UCSD-AML1 (cell line): Measurements from ENCODE around the gene TTLL11.
A peak's percentile ranks its signal among the peaks of the same experiment; 100 is the strongest.
"Not testable (repeated sequence)": the region's sequence is repeated elsewhere in the genome, so short reads cannot be mapped to it uniquely, and the experiment has no call there.

ENCODE experiments used
- DNase-seq: peaks from one replicate; lab custom pipeline; 2025; ENCODE audit not compliant: unreplicated experiment; lab: John Stamatoyannopoulos, UW

Gene TTLL11

GRCh38 chr9:122007837-122008236, 85.3 kb downstream of the TTLL11 start:
- no peak for DNase-seq

GRCh38 chr9:122005597-122005996, 87.5 kb downstream of the TTLL11 start:
- no peak for DNase-seq

- DNase-seq, result no peak
Measured at GRCh38 chr9:122004589-122004988, 88.5 kb downstream of the TTLL11 start.

GRCh38 chr9:122001491-122002201, 91.5 kb downstream of the TTLL11 start:
- DNase-seq, result no peak

- DNase-seq, result not testable (repeated sequence)
Measured at GRCh38 chr9:122000526-122000925, 92.6 kb downstream of the TTLL11 start.

GRCh38 chr9:121999556-121999955, 93.6 kb downstream of the TTLL11 start:
- no peak for DNase-seq

GRCh38 chr9:121998513-121999049, 94.5 kb downstream of the TTLL11 start:
- DNase-seq, result no peak

DNA sequence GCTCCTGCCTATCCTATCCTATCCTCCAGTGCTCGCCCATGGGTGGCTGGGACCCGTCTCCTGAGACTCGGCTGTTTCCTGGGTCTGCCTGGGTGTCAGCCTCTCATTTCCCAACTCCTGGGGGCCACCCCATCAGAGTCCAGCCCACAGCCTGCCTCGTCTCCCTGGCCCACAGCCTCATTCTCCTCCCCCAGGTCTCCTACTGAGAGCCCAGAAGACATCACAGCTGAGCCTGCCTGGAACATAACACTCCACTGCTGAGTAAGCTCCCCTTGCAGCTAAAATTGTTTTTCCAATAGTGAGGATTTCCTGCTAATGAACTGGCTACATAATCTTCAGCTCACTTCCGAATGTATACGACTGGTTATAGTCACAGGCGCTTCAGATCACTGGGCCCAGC, 95.3 kb downstream of the TTLL11 start:
- no peak for DNase-seq

DNA sequence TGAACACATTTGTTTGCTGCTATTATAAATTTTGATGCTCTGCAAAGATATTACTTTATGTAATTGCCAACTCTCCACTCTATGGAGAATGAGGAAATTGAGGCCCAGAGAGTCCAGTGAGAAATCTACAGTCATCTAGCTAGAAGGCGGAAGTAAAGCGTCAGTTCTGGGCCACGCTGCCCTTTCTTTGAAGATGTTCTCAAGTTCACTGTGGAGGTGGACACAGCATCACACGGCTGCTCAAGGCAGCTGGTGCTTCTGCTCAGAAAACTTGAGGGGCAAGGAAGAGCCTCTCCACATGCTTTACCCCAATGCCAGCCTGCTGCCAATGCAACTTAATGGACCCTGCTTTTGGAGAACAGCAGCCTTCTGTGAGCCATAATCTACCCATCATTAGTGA, 96.3 kb downstream of the TTLL11 start:
- DNase-seq, result no peak

DNA sequence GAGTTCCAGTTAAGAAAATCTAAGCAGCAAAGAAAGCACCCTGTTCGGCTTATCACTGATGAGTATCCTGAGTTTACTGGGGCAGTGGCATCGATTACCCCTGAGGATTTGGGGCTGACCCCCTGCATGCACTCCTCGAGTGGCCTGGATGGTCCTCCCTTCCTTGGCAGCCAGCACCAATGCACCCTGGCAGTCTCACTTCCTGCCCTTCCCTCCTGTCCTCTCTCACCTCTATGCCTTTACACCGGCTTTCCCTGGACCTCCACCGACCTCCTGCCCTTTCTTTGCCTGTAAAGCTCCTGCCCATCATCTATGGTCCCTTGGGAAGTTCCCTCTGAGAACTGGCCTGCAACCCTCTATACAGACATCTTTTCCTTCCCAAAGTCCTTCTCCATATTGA, 97.1 kb downstream of the TTLL11 start:
- no peak for DNase-seq

DNA sequence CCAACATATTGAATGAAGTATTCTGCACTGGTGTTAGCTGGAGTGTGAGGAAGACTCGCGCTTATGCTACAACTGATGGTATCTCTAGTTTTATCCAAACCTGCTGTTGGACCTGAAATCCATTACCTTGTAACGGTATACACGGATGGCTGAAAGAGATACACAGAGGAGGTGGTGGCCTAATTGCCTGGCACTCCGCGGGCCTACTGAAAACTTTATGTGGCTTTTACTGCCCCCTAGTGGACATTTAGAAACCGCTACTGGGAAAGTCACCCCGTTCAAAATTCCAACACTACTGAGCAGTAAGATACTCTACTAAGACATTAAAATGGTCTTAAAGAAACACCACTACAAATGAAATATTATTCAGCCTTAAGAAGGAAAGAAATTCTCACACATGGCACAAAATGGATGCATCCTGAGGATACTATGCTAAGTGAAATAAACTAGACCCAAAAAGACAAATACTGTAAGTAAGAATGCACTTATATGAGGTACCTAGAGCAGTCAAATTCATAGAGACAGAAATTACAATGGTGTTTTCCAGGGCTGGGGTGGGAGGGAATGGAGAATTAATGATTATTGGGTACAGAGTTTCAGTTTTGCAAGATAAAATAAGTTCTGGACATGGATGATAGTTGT, 100.4 kb downstream of the TTLL11 start:
- DNase-seq, result peak; percentile 25

DNA sequence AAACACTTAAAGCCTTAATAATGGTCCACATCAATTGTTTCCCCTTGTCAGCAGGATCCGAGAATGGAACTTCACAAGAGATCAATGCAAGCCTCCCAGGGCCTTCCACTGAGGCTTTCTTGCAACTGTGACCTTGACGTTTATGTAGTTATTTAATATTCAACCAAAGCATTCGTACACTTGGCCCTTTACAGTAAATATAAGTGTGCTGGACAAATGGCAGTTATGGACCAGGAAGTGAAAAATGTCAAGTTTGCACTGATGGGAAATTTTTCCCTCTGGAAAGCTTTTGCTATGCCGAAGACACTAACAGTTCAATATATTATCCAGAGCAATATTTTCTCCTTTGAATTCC, 101.8 kb downstream of the TTLL11 start:
- DNase-seq, result no peak

DNA sequence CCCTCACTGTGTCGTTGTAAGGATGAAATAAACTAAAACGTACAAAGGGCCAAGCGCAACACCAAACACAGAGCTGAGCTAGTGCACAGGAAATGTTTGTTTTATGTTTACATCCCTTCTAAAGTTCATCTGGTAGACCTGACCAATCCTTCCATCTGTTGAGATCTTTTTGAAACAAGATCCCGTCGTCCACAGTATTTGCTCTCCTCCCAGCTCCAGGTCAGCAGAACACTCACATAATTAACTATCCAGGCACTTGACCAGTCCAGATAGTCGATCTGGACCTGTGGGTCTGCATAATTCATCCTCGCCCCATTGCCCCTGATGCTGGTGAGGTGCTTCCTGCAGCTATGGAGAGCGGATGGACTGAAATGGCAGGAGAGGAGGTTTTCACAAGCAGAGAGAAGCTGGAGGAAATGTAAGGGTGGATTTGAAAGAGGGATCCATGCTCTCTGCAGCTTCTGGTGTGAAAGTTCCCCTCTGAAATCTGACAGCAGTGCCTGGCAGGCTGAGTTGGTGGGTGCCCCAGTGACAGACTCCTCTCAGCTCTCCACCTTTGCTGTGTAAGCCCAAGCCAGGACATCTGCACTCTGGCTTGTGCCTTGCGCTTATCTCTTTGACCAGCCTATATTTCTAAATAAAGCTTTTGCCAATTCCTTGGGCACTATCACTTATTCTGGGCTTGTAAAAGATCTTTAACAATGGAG, 102.4 kb downstream of the TTLL11 start:
- no peak for DNase-seq

GRCh38 chr9:121989010-121989409, 104.1 kb downstream of the TTLL11 start:
- DNase-seq, result no peak

DNA sequence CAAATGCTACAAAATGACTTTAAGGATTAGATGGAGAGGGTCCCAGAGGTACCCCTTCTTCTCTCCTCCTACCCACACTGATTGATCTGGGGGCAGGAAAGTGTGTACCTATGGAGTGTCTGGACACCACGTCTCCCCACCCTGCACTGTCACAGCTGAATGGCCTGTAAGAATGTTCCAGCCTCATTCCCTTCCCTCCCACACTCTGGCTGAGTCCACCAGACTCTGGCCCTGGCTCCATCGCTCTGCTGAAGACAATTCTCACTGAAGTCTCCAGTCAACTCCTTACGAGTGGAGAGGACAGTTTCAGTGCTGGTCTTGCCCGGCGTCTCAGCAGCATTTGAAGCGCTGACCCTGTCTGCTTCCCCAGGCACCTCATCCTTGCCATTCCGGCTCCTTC, 105.8 kb downstream of the TTLL11 start:
- no peak for DNase-seq

DNA sequence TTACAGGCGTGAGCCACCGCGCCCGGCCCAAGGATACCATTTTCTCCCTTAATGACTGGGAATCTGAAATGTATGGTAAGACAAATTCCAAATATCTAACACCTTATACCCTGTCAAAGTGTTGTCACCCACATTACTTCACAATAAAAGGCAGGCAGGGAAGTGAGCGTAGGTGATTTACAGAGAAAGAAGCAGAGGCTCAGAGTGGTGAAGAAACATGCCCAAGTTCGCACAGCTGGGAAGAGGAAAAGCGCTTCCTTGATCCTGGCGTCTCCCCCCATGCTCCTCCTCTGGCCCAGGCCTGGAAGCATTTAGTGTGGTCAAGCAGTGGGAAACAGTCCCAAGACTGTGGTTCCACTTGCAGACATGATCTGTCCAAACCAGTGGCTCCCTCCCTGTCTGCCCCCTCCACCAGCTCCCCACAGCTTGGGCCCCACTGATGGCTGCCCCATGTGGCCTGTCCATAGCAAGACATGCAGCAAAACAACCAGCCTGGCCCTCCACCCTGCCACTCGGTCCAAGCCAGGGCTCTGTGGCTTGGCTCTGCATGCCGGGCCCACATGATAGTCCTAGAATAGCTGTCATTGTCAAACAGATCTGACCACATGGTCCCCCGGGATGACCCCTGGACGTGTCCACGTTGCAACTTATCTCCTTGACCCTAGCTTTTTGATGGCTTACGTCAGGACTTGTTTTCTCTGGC, 107.2 kb downstream of the TTLL11 start:
- no peak for DNase-seq

- no peak for DNase-seq
Measured at GRCh38 chr9:121984726-121985402, 108.2 kb downstream of the TTLL11 start.

GRCh38 chr9:121983736-121984135, 109.4 kb downstream of the TTLL11 start:
- no peak for DNase-seq

DNA sequence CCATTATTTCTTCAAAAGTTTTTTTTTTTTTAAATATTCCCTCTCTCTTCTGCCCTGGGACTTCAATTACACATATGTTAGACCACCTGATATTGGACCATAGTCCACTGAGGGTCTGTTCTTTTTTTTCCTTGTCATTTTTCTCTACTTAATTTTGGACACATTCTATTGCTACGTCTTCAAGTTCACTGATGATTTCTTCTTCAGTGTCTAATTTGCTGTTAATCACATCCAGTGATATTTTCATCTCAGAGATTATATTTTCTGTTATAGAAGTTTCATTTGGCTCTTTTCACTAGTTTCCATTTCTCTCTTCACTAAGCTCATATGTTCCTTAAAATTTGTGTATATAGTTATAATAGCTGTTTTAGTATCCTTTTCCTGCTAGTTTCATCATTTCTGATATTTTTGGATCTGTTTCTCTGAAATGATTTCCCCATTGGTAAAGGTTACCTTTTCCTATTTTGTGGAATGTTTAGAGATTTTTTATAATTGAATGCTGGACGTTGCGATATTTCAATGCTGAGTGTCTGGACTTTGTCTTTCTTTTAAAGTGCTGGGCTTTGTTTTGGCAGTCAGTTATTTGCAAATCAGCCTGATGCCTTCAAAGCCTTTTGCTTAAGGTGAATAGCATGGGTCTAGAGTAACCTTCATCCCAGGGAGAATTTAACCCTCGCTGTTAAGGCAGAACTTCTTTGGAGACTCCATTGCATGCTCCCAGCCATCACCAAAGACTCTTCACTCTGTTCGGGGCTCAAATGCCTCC, 111.8 kb downstream of the TTLL11 start:
- DNase-seq, result no peak

DNA sequence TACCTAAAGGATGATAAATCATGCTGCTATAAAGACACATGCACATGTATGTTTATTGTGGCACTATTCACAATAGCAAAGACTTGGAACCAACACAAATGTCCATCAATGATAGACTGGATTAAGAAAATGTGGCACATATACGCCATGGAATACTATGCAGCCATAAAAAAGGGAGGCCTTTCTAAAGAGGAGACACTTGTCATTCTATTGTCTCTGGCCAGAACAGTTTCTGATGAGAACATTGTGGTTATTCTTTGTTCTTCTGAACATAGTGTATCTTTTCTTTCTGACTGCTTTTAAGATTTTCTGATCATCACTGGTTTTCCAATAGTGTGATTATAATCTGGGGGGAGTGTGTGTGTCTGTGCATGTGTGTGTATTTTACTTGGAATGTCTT, 112.4 kb downstream of the TTLL11 start:
- not testable (repeated sequence) for DNase-seq
